Measurements from ENCODE around the gene TMEM258.

DNA sequence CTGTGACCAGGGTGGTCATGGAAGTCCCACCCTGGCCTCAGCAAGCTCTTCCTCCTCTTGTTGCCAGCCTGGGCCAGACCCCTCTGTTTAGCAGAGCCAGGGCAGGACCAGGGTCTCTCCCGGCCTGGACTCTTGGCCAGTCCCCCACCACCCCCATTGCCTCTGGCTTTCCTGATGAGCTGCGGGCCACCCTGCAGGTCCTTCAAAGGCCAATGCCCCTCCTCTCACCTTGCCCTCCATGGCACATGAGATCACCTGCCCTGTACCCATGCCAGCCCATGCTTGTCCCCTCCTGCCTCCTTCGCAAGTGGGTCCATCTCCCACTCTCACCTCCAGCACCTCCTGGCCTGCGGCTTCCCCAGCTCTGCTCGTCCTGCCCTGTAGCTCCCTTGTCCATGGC is 46.1 kb upstream of the TMEM258 start:
- TF ChIP-seq CTCF (conservative IDR thresholded peaks at IDR 0.05; ENCODE audit: low read depth, low read length) (no peak), EZH2 (IDR thresholded peaks at IDR 0.05; ENCODE audit: low read length, unreplicated experiment) (no peak)
